ENCODE measurements around the gene NTPCR. TPM values are rescaled to one million over a fixed set of nuclear protein-coding genes. Genes with fewer than 3 reads are reported as not detected.

Gene NTPCR
- total RNA-seq, 1 experiment from 2014 or later, result 46.8 TPM

DNA sequence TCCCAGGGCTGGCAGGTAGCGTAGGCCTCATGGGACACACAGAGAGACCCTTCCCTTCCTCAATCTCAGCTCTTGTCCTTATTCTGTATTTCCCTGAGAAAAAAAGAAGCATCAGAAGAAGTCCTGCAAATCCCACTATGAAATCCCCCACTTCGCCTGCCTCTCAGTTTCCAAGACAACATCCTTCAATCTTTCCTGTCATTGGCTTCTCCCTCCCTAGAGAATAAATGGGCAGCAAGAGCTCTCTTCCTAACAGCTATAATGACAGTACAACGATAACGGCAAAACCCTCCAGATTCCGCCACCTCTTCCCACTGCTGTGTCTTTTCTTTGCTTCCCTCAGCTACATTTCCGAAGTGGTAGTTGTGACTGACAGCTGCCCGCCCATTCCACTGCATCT lies 41.6 kb upstream of the NTPCR start:
- no TSS peak for BruUV-seq (replicated peaks)
- Histone ChIP-seq H3K9me3 (ENCODE audit: control insufficient read depth, insufficient read depth, low read depth, low read length) (no peaks in the 10 kb centered on the region), H3K4me3 (ENCODE audit: low read depth in 2 of 2, low read length in 2 of 2) (no peak overlapping the region), H3K4me1 (ENCODE audit: control insufficient read depth, insufficient read depth, low read length) (no peaks in the 10 kb centered on the region), H3K27ac (ENCODE audit: low read length) (no peak overlapping the region), H3K27me3 (ENCODE audit: control insufficient read depth, insufficient read depth, low read length) (0 out of 2 replicates have a peak, but pooled peaks cover 9% of the 10 kb centered on the region), H3K36me3 (ENCODE audit: control insufficient read depth, insufficient read depth, low read length) (no peaks in the 10 kb centered on the region)
- POLR2A ChIA-PET, result no interaction called here
- no peak for DNase-seq (ENCODE audit: low read depth, low spot score)
- intact Hi-C loops (cut with micrococcal nuclease; ENCODE audit: unreplicated experiment) (no loop called here), in situ Hi-C loops (cut with HindIII; ENCODE audit: low pct_unique_long_range_greater_than_20kb, low sequenced_read_pairs) (no loop called here)
- no peak for ATAC-seq
- CTCF ChIA-PET, result no interaction called here
- TF ChIP-seq SIN3A (IDR thresholded peaks at IDR 0.05; ENCODE audit: borderline replicate concordance, insufficient read depth, low read depth, low read length) (no peak), TCF7L2 (IDR thresholded peaks at IDR 0.05; ENCODE audit: low read depth, low read length) (no peak), POLR2AphosphoS5 (IDR thresholded peaks at IDR 0.05; ENCODE audit: low read depth, low read length) (no peak)
- TF ChIP-seq, protein P1, sequence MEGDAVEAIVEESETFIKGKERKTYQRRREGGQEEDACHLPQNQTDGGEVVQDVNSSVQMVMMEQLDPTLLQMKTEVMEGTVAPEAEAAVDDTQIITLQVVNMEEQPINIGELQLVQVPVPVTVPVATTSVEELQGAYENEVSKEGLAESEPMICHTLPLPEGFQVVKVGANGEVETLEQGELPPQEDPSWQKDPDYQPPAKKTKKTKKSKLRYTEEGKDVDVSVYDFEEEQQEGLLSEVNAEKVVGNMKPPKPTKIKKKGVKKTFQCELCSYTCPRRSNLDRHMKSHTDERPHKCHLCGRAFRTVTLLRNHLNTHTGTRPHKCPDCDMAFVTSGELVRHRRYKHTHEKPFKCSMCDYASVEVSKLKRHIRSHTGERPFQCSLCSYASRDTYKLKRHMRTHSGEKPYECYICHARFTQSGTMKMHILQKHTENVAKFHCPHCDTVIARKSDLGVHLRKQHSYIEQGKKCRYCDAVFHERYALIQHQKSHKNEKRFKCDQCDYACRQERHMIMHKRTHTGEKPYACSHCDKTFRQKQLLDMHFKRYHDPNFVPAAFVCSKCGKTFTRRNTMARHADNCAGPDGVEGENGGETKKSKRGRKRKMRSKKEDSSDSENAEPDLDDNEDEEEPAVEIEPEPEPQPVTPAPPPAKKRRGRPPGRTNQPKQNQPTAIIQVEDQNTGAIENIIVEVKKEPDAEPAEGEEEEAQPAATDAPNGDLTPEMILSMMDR (IDR thresholded peaks at IDR 0.05), result no peak
- TF ChIP-seq, protein P2, sequence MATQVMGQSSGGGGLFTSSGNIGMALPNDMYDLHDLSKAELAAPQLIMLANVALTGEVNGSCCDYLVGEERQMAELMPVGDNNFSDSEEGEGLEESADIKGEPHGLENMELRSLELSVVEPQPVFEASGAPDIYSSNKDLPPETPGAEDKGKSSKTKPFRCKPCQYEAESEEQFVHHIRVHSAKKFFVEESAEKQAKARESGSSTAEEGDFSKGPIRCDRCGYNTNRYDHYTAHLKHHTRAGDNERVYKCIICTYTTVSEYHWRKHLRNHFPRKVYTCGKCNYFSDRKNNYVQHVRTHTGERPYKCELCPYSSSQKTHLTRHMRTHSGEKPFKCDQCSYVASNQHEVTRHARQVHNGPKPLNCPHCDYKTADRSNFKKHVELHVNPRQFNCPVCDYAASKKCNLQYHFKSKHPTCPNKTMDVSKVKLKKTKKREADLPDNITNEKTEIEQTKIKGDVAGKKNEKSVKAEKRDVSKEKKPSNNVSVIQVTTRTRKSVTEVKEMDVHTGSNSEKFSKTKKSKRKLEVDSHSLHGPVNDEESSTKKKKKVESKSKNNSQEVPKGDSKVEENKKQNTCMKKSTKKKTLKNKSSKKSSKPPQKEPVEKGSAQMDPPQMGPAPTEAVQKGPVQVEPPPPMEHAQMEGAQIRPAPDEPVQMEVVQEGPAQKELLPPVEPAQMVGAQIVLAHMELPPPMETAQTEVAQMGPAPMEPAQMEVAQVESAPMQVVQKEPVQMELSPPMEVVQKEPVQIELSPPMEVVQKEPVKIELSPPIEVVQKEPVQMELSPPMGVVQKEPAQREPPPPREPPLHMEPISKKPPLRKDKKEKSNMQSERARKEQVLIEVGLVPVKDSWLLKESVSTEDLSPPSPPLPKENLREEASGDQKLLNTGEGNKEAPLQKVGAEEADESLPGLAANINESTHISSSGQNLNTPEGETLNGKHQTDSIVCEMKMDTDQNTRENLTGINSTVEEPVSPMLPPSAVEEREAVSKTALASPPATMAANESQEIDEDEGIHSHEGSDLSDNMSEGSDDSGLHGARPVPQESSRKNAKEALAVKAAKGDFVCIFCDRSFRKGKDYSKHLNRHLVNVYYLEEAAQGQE (IDR thresholded peaks at IDR 0.05; ENCODE audit: insufficient read depth in 1 of 2, low read depth in 2 of 2, low read length in 1 of 2), result no peak

DNA sequence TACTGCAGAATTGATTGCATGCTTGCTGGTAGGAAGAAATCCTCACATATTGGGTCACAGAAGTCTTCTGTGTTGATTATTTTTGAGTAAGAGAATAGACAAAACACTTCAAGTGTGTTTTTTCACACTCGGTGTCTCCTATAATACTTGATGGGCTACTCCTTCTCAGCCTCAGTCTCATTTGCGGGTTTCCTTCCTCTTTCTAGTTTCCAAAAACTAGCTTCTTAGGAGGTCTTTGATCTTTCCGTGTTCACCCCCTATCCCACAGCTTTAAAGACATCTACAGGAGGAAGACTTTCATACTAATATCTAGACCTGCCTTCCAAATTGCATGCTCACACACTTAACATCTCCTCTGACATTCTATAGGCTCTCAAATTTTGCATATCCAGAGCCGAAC lies 40.7 kb upstream of the NTPCR start:
- DNase-seq (ENCODE audit: low read depth, low spot score) (no peak), ATAC-seq (no peak)
- in situ Hi-C loops (cut with HindIII; ENCODE audit: low pct_unique_long_range_greater_than_20kb, low sequenced_read_pairs) (no loop called here), intact Hi-C loops (cut with micrococcal nuclease; ENCODE audit: unreplicated experiment) (no loop called here)
- no TSS peak for BruUV-seq (replicated peaks)
- Histone ChIP-seq H3K27ac (ENCODE audit: low read length) (no peak overlapping the region), H3K9me3 (ENCODE audit: control insufficient read depth, insufficient read depth, low read depth, low read length) (no peaks in the 10 kb centered on the region), H3K4me3 (ENCODE audit: low read depth in 2 of 2, low read length in 2 of 2) (no peak overlapping the region), H3K36me3 (ENCODE audit: control insufficient read depth, insufficient read depth, low read length) (no peaks in the 10 kb centered on the region), H3K4me1 (ENCODE audit: control insufficient read depth, insufficient read depth, low read length) (no peaks in the 10 kb centered on the region), H3K27me3 (ENCODE audit: control insufficient read depth, insufficient read depth, low read length) (0 out of 2 replicates have a peak, but pooled peaks cover 9% of the 10 kb centered on the region)
- ChIA-PET CTCF (no interaction called here), POLR2A (no interaction called here)
- no peak for TF ChIP-seq SIN3A (IDR thresholded peaks at IDR 0.05; ENCODE audit: borderline replicate concordance, insufficient read depth, low read depth, low read length)
- TF ChIP-seq, protein P2 (IDR thresholded peaks at IDR 0.05; ENCODE audit: insufficient read depth in 1 of 2, low read depth in 2 of 2, low read length in 1 of 2), result no peak
- no peak for TF ChIP-seq TCF7L2 (IDR thresholded peaks at IDR 0.05; ENCODE audit: low read depth, low read length)
- TF ChIP-seq POLR2AphosphoS5 (IDR thresholded peaks at IDR 0.05; ENCODE audit: low read depth, low read length), result no peak
- TF ChIP-seq, protein P1 (IDR thresholded peaks at IDR 0.05), result no peak

Measured in Panc1 (cell line).